ENCODE results near the gene CHST7. TPM values are rescaled to one million over a fixed set of nuclear protein-coding genes. Genes with fewer than 3 reads are reported as not detected.

Gene CHST7
- total RNA-seq, 1 donor from 2014 or later: 1.1 TPM

DNA sequence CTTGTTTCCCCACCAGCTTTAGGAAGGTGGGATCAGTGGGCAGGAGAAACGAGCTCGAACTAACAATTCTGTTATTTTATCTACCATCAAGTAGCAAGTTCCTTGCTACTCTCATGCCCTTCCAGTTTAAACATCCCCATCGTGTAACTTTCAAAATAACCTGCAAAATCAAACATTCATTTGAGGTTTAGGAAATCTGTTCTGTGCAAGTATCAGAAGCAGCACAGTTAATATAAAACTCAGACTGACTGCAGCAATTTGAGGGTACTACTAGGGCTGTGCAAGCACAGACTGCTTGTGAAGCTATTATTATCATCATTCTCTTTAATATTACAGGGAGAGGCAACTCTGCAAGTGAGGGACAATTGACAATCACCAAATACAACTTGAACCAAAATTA lies 48.0 kb downstream of the CHST7 start:
- Mint-ChIP-seq H3K27ac (no peak overlapping the region), H3K27me3 (no peaks in the 10 kb centered on the region), H3K36me3 (ENCODE audit: insufficient read depth) (peaks cover 14% of the 10 kb centered on the region), H3K9me3 (ENCODE audit: low read depth) (peaks cover 11% of the 10 kb centered on the region), H3K4me1 (ENCODE audit: low read depth) (no peaks in the 10 kb centered on the region), H3K4me3 (ENCODE audit: low read depth) (no peak overlapping the region)
- TF ChIP-seq, protein P1, sequence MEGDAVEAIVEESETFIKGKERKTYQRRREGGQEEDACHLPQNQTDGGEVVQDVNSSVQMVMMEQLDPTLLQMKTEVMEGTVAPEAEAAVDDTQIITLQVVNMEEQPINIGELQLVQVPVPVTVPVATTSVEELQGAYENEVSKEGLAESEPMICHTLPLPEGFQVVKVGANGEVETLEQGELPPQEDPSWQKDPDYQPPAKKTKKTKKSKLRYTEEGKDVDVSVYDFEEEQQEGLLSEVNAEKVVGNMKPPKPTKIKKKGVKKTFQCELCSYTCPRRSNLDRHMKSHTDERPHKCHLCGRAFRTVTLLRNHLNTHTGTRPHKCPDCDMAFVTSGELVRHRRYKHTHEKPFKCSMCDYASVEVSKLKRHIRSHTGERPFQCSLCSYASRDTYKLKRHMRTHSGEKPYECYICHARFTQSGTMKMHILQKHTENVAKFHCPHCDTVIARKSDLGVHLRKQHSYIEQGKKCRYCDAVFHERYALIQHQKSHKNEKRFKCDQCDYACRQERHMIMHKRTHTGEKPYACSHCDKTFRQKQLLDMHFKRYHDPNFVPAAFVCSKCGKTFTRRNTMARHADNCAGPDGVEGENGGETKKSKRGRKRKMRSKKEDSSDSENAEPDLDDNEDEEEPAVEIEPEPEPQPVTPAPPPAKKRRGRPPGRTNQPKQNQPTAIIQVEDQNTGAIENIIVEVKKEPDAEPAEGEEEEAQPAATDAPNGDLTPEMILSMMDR (IDR thresholded peaks at IDR 0.05; ENCODE audit: unreplicated experiment): no peak
- no peak for DNase-seq (ENCODE audit: low spot score, unreplicated experiment)

DNA sequence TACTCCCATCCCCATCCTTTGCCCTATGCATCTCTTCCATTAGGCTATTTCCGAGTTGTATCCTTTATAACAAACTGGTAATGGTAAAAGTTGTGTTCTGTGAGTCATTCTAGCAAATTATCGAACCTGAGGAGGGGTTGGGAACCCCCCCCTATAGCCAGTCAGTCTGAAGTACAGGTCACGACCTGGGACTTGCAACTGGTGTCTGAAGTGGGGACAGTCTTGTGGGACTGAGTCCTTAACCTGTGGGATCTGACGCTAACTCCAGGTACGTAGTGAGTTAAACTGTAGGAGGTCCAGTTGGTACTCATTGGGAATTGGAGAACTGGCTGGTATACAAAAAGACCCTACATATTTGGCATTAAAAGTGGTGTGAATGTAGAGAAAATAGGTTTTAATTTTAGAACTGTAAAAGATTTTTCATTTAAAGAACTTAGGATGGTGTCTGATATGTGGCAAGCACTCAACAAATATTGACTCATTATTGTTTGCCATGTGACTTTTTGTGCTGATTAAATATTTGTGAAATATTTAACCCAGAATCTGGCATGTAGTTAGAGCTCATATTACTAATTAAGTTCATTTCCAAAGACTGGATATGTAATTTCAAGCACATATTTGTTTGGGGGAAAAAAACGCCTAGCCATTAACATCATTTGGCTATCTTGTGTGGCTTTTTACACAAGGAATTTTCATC lies 50.7 kb downstream of the CHST7 start:
- peaks cover 3% of the 10 kb centered on the region for H3K9me3 Mint-ChIP-seq (ENCODE audit: low read depth)
- TF ChIP-seq, protein P1 (IDR thresholded peaks at IDR 0.05; ENCODE audit: unreplicated experiment): no peak
- no peaks in the 10 kb centered on the region for H3K27me3 Mint-ChIP-seq
- no peak overlapping the region for H3K27ac Mint-ChIP-seq
- H3K4me3 Mint-ChIP-seq (ENCODE audit: low read depth): no peak overlapping the region
- no peak for DNase-seq (ENCODE audit: low spot score, unreplicated experiment)
- H3K36me3 Mint-ChIP-seq (ENCODE audit: insufficient read depth): peaks cover 6% of the 10 kb centered on the region
- peaks cover 9% of the 10 kb centered on the region for H3K4me1 Mint-ChIP-seq (ENCODE audit: low read depth)

- Mint-ChIP-seq H3K4me3 (ENCODE audit: low read depth) (no peak overlapping the region), H3K27ac (no peak overlapping the region), H3K4me1 (ENCODE audit: low read depth) (peaks cover 9% of the 10 kb centered on the region), H3K36me3 (ENCODE audit: insufficient read depth) (peaks cover 2% of the 10 kb centered on the region), H3K27me3 (no peaks in the 10 kb centered on the region), H3K9me3 (ENCODE audit: low read depth) (peaks cover 3% of the 10 kb centered on the region)
- TF ChIP-seq, protein P1 (IDR thresholded peaks at IDR 0.05; ENCODE audit: unreplicated experiment): no peak
- DNase-seq (ENCODE audit: low spot score, unreplicated experiment): no peak
Measured at GRCh38 chrX:46626566-46626965, 53.0 kb downstream of the CHST7 start.

GRCh38 chrX:46627062-46627461 lies 53.5 kb downstream of the CHST7 start:
- Mint-ChIP-seq H3K27ac (no peak overlapping the region), H3K4me3 (ENCODE audit: low read depth) (no peak overlapping the region), H3K9me3 (ENCODE audit: low read depth) (peaks cover 5% of the 10 kb centered on the region), H3K27me3 (no peaks in the 10 kb centered on the region), H3K36me3 (ENCODE audit: insufficient read depth) (peaks cover 4% of the 10 kb centered on the region), H3K4me1 (ENCODE audit: low read depth) (peaks cover 9% of the 10 kb centered on the region)
- DNase-seq (ENCODE audit: low spot score, unreplicated experiment): no peak
- TF ChIP-seq, protein P1 (IDR thresholded peaks at IDR 0.05; ENCODE audit: unreplicated experiment): no peak

- Mint-ChIP-seq H3K27ac (no peak overlapping the region), H3K9me3 (ENCODE audit: low read depth) (peaks cover 10% of the 10 kb centered on the region), H3K4me3 (ENCODE audit: low read depth) (no peak overlapping the region), H3K36me3 (ENCODE audit: insufficient read depth) (peaks cover 4% of the 10 kb centered on the region), H3K4me1 (ENCODE audit: low read depth) (peaks cover 9% of the 10 kb centered on the region), H3K27me3 (no peaks in the 10 kb centered on the region)
- no peak for DNase-seq (ENCODE audit: low spot score, unreplicated experiment)
- TF ChIP-seq, protein P1 (IDR thresholded peaks at IDR 0.05; ENCODE audit: unreplicated experiment): no peak
Measured at GRCh38 chrX:46627711-46628419, 54.3 kb downstream of the CHST7 start.
